Fibroblast of gingiva (primary cell): ENCODE data around the gene SH3BP2.

Experiments used
- DNase-seq: peaks from one replicate; pipeline ENCODE4 v3.0.0-alpha.2; 2011; ENCODE audit warnings: low read depth

Gene SH3BP2

GRCh38 chr4:2878346-2878745 is 85.5 kb downstream of the SH3BP2 start:
- no peak for DNase-seq

GRCh38 chr4:2879026-2879425 is 86.1 kb downstream of the SH3BP2 start:
- no peak for DNase-seq

GRCh38 chr4:2881431-2881830 is 88.5 kb downstream of the SH3BP2 start:
- no peak for DNase-seq

GRCh38 chr4:2882341-2882740 is 89.5 kb downstream of the SH3BP2 start:
- no peak for DNase-seq

- no peak for DNase-seq
These were observed 93.3 kb downstream of the SH3BP2 start for GRCh38 chr4:2886161-2886560.

GRCh38 chr4:2886622-2887021 is 93.7 kb downstream of the SH3BP2 start:
- DNase-seq, result no peak

- no peak for DNase-seq
These were observed 94.5 kb downstream of the SH3BP2 start for GRCh38 chr4:2887343-2887742.

- peak; percentile 29 for DNase-seq
These were observed 96.0 kb downstream of the SH3BP2 start for GRCh38 chr4:2888886-2889285.
